ENCODE results near the gene NACAD. TPM values are rescaled to one million over a fixed set of nuclear protein-coding genes. Genes with fewer than 3 reads are reported as not detected.

The NACAD gene
- total RNA-seq, 1 experiment from 2014 or later, result 0.90 TPM

DNA sequence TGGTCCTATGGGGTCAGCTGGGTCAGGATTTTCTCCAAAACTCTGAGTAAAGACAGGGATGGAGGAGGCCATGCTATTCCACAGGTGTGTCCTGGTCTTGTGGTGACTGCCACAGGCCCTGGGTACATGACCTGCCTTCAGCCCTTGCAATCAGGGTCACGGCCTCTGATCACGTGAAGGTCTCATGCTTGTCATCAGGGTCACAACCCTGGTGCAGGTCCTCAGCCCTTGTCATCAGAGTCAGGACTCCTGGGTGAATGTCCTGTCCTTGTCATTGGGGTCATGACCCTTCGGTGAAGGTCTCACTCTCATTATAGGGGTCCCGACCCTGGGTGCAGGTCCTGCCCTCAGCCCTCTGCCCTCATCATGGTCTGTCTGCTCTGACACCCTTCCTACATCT lies 44.6 kb upstream of the NACAD start:
- CTCF ChIA-PET, result interaction anchor here (1.3 kb wide), 1 partner anchor 159 kb away, joined by 3 read pairs; no protein-coding TSS in a partner anchor
- BruUV-seq (replicated peaks), result no TSS peak
- no peaks in the 10 kb centered on the region for H3K9me3 Mint-ChIP-seq (ENCODE audit: low read depth, unreplicated experiment)
- intact Hi-C loops (cut with micrococcal nuclease; ENCODE audit: unreplicated experiment), result no loop called here
- H3K27ac Mint-ChIP-seq (ENCODE audit: unreplicated experiment), result no peak overlapping the region
- no peaks in the 10 kb centered on the region for H3K36me3 Mint-ChIP-seq (ENCODE audit: insufficient read depth, unreplicated experiment)
- peaks cover 64% of the 10 kb centered on the region for H3K27me3 Mint-ChIP-seq (ENCODE audit: unreplicated experiment)
- DNase-seq, result no peak
- TF ChIP-seq, protein P1, sequence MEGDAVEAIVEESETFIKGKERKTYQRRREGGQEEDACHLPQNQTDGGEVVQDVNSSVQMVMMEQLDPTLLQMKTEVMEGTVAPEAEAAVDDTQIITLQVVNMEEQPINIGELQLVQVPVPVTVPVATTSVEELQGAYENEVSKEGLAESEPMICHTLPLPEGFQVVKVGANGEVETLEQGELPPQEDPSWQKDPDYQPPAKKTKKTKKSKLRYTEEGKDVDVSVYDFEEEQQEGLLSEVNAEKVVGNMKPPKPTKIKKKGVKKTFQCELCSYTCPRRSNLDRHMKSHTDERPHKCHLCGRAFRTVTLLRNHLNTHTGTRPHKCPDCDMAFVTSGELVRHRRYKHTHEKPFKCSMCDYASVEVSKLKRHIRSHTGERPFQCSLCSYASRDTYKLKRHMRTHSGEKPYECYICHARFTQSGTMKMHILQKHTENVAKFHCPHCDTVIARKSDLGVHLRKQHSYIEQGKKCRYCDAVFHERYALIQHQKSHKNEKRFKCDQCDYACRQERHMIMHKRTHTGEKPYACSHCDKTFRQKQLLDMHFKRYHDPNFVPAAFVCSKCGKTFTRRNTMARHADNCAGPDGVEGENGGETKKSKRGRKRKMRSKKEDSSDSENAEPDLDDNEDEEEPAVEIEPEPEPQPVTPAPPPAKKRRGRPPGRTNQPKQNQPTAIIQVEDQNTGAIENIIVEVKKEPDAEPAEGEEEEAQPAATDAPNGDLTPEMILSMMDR (IDR thresholded peaks at IDR 0.05; ENCODE audit: unreplicated experiment), result no peak
- H3K4me3 Mint-ChIP-seq (ENCODE audit: low read depth, unreplicated experiment), result no peak overlapping the region
- H3K4me1 Mint-ChIP-seq (ENCODE audit: low read depth, unreplicated experiment), result peaks cover 7% of the 10 kb centered on the region

DNA sequence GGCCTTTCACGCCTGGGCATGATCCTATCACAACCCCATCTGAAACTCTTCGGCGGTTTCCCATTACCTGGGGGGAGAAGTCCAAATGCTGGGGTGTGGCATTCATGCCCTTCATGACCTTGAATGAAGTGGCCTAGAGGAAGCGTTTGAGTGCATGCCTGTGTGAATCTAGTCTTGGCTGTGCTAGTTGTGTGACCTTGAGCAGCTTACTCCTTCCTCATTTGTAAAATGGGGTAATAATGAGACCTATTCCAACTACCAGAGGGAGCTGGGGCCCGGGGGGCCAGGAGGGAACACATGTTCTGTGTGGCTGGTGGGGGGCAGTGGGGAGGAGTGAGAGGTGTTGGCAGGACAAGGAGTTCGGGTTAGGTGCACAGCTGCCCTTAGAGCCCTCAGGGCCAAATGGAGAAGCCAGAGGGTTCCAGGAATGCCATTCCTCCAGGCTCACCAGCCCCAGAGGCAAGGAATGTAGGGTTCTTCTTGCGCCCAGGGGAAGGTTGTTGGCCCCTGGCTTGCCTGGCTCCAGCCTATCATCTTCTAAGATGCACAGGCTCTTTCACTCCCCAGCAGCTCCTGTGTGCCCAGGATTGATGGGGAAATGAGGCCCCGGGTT lies 44.0 kb upstream of the NACAD start:
- Mint-ChIP-seq H3K4me3 (ENCODE audit: low read depth, unreplicated experiment) (no peak overlapping the region), H3K27ac (ENCODE audit: unreplicated experiment) (no peak overlapping the region), H3K36me3 (ENCODE audit: insufficient read depth, unreplicated experiment) (no peaks in the 10 kb centered on the region), H3K4me1 (ENCODE audit: low read depth, unreplicated experiment) (peaks cover 7% of the 10 kb centered on the region), H3K9me3 (ENCODE audit: low read depth, unreplicated experiment) (no peaks in the 10 kb centered on the region), H3K27me3 (ENCODE audit: unreplicated experiment) (peaks cover 59% of the 10 kb centered on the region)
- no TSS peak for BruUV-seq (replicated peaks)
- TF ChIP-seq, protein P1 (IDR thresholded peaks at IDR 0.05; ENCODE audit: unreplicated experiment), result no peak
- CTCF ChIA-PET, result no interaction called here
- intact Hi-C loops (cut with micrococcal nuclease; ENCODE audit: unreplicated experiment), result no loop called here
- DNase-seq, result no peak

DNA sequence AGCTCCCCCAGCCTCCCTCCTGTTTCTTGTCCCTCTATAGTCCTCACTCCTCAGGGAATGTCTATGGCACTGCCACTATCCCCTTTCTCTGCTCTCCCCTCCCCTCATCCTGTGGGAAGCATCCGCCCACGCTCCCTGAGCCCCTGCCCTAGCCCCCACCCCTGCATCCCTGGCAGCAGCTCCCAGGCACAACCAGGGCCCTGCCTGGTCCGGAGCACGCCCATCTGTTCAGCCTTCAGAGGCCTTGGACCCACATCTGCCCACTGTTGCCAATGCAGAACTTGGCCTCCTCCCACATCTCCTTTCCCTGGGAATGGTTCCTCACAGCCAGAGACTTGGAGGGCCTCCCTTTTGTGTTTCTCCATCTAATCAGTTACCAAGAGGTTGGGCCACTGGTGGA lies 43.1 kb upstream of the NACAD start:
- BruUV-seq (replicated peaks), result no TSS peak
- H3K36me3 Mint-ChIP-seq (ENCODE audit: insufficient read depth, unreplicated experiment), result no peaks in the 10 kb centered on the region
- H3K9me3 Mint-ChIP-seq (ENCODE audit: low read depth, unreplicated experiment), result no peaks in the 10 kb centered on the region
- H3K27ac Mint-ChIP-seq (ENCODE audit: unreplicated experiment), result no peak overlapping the region
- intact Hi-C loops (cut with micrococcal nuclease; ENCODE audit: unreplicated experiment), result no loop called here
- DNase-seq, result no peak
- peaks cover 7% of the 10 kb centered on the region for H3K4me1 Mint-ChIP-seq (ENCODE audit: low read depth, unreplicated experiment)
- CTCF ChIA-PET, result no interaction called here
- peaks cover 51% of the 10 kb centered on the region for H3K27me3 Mint-ChIP-seq (ENCODE audit: unreplicated experiment)
- TF ChIP-seq, protein P1 (IDR thresholded peaks at IDR 0.05; ENCODE audit: unreplicated experiment), result no peak
- H3K4me3 Mint-ChIP-seq (ENCODE audit: low read depth, unreplicated experiment), result no peak overlapping the region

DNA sequence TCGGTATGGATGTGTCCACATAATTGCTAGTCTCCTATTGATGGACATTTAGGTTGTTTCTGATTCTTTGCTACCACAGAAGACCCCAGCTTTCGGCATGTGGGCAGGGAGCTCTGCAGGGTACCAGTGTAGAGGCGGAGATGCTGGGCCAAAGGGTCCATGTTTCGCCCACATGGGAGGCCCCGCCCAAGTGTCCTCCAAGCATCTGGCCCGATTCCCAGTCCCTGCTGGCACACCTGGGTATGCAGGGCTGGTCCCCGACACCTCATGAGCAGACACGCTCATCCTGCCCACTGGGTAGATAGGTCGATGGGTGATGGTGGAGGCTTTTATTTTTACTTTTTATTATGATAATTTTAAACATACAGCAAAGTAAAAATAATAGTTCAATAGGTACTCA lies 42.1 kb upstream of the NACAD start:
- TF ChIP-seq, protein P1 (IDR thresholded peaks at IDR 0.05; ENCODE audit: unreplicated experiment), result no peak
- Mint-ChIP-seq H3K36me3 (ENCODE audit: insufficient read depth, unreplicated experiment) (no peaks in the 10 kb centered on the region), H3K4me3 (ENCODE audit: low read depth, unreplicated experiment) (no peak overlapping the region), H3K27me3 (ENCODE audit: unreplicated experiment) (peaks cover 51% of the 10 kb centered on the region), H3K4me1 (ENCODE audit: low read depth, unreplicated experiment) (peaks cover 2% of the 10 kb centered on the region), H3K9me3 (ENCODE audit: low read depth, unreplicated experiment) (no peaks in the 10 kb centered on the region), H3K27ac (ENCODE audit: unreplicated experiment) (no peak overlapping the region)
- intact Hi-C loops (cut with micrococcal nuclease; ENCODE audit: unreplicated experiment), result no loop called here
- no peak for DNase-seq
- no TSS peak for BruUV-seq (replicated peaks)
- CTCF ChIA-PET, result no interaction called here
